AG04450 (cell line): ENCODE measurements around the gene GRK3. TPM values are rescaled to one million over a fixed set of nuclear protein-coding genes. Genes with fewer than 3 reads are reported as not detected.
"Not testable (repeated sequence)": the region's sequence is repeated elsewhere in the genome, so short reads cannot be mapped to it uniquely, and the experiment has no call there.

Experiments used
- CTCF ChIA-PET: fragments of 300-600, 350-600 bp; formaldehyde crosslinking; extraction: SDS; loops from one replicate; lab custom pipeline; 2022; ENCODE audit warnings: antibody characterized with exemption, inconsistent platforms; lab: Charles Lee
- POLR2A ChIA-PET: fragments of 350-600 bp; formaldehyde crosslinking; extraction: SDS; loops from one replicate; lab custom pipeline; 2021; ENCODE audit warnings: antibody characterized with exemption, inconsistent platforms; lab: Yijun Ruan, JAX
- DNase-seq: peaks from one replicate; pipeline ENCODE4 v3.0.0-alpha.2; 2011; ENCODE audit warnings: low read depth, low spot score
- H3K27ac ChIP-seq: one replicate; pipeline ENCODE4 v1.5.1; 2012; ENCODE audit warnings: low read depth, low read length, control low read depth
- H3K27me3 ChIP-seq: one replicate; pipeline ENCODE4 v1.6.0; 2012; ENCODE audit warnings: low read length; ENCODE audit not compliant: control insufficient read depth, insufficient read depth
- H3K4me3 ChIP-seq: 2 replicates; pipeline ENCODE4 v1.5.1; 2011; ENCODE audit warnings: mild to moderate bottlenecking, low read depth, low read length, control low read depth
- H3K9me3 ChIP-seq: 2 replicates; pipeline ENCODE4 v1.5.1; 2012; ENCODE audit warnings: low read length; ENCODE audit not compliant: control insufficient read depth, insufficient read depth
- polyA plus RNA-seq: library from polyadenylated mRNA; depleted of rRNA; stranded (reverse); fragments of >200 nt; gene quantifications from 2 replicates; pipeline ENCODE4 v1.2.3, GENCODE V29; 2011
- TF ChIP-seq, protein P1 (sequence below): IDR thresholded peaks from 2 replicates; pipeline ENCODE4 v1.5.1; 2011; ENCODE audit warnings: low read depth, low read length, control low read depth, inconsistent platforms

GRK3 gene
- polyA plus RNA-seq, 1 experiment, result 0.72 TPM

DNA sequence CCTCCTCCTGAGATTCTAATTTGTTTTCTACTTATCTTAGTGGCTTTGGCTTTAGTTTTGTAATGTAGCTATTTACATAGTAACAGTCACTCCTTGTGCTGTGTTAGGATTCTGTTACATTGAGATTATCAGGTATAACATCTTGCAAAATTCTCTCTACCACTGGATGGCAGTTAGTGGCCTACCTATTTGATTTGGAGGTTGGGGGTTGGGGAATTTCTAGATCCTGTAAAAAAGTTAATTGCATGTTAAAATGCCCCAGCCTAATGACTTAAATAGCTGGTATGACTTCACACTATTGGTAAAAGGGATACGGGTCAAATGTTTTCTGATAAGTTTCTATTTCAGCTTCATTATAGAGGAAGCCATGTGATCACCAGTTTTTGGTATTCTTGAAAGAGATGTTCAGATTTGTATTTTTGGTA lies 2.8 kb downstream of the GRK3 start:
- Histone ChIP-seq H3K27ac (no peak overlapping the region), H3K9me3 (no peaks in the 10 kb centered on the region), H3K4me3 (no peak overlapping the region), H3K27me3 (peaks cover 19% of the 10 kb centered on the region)
- CTCF ChIA-PET, result no interaction called here
- DNase-seq, result no peak
- POLR2A ChIA-PET, result no interaction called here
- TF ChIP-seq, protein P1, sequence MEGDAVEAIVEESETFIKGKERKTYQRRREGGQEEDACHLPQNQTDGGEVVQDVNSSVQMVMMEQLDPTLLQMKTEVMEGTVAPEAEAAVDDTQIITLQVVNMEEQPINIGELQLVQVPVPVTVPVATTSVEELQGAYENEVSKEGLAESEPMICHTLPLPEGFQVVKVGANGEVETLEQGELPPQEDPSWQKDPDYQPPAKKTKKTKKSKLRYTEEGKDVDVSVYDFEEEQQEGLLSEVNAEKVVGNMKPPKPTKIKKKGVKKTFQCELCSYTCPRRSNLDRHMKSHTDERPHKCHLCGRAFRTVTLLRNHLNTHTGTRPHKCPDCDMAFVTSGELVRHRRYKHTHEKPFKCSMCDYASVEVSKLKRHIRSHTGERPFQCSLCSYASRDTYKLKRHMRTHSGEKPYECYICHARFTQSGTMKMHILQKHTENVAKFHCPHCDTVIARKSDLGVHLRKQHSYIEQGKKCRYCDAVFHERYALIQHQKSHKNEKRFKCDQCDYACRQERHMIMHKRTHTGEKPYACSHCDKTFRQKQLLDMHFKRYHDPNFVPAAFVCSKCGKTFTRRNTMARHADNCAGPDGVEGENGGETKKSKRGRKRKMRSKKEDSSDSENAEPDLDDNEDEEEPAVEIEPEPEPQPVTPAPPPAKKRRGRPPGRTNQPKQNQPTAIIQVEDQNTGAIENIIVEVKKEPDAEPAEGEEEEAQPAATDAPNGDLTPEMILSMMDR, result no peak

DNA sequence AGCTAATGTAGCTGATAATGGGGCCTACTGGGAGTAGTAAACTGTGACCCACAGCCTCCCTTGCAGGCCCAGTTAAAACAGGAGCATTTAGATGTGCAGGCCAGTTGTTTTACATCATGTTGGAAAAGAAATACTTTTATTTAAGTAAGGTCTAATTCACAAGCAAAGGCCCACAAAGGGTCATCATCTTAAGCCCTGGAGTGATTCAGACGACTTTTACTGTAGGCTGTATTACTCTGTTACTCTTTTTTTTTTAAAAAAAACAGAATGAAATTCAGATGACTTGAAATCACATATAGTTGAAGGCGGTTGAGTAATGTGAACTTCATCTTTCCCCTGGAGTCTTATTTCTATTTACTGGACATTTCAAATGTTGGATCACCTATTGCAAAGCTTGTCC lies 3.6 kb downstream of the GRK3 start:
- H3K9me3 ChIP-seq, CTCF ChIA-PET, DNase-seq, H3K4me3 ChIP-seq, H3K27ac ChIP-seq, POLR2A ChIA-PET: not testable (repeated sequence)
- H3K27me3 ChIP-seq, result peaks cover 19% of the 10 kb centered on the region

DNA sequence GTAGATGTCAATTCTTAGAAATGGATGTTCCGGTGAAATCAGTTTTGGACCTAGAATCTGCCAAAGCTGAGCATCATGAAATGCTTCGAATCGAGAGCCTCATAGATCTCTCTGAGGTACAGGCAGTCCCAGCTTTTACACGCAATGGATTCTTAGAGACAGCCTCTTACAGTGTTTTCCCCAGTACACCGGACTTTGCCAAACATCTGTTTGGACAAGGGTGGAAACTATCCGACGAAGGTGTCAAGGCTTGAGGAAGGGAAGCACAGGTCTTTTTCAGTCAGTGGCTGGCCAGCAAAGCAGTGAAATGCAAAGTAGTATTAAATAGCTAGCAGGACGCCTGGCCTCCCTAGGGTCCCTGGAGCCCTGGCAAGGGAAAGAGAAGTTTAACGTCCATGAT lies 4.9 kb downstream of the GRK3 start:
- H3K9me3 ChIP-seq, result no peaks in the 10 kb centered on the region
- peaks cover 12% of the 10 kb centered on the region for H3K27me3 ChIP-seq
- ChIA-PET CTCF (no interaction called here), POLR2A (no interaction called here)
- H3K4me3 ChIP-seq, result no peak overlapping the region
- TF ChIP-seq, protein P1, result no peak
- no peak overlapping the region for H3K27ac ChIP-seq
- no peak for DNase-seq

DNA sequence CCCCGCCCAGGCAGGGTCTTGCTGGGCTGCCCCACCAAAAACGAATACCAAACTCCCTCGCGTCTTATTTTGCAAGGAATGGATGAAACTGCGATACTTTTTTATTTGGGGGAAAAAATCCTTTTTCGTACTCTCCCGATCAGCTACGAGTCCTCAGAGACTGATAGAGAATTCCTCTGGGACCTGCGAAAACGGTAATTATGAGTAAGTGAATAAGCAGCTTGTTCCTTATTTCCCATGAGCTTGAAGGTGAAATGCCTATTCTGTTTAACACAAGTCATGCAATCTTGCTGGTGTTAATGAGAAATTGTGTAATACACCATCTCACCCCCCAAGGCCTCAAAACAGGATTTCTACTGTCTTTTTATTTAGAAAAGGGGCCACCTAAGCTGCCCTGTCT lies 5.5 kb downstream of the GRK3 start:
- Histone ChIP-seq H3K9me3 (no peaks in the 10 kb centered on the region), H3K4me3 (no peak overlapping the region), H3K27ac (no peak overlapping the region), H3K27me3 (peaks cover 11% of the 10 kb centered on the region)
- POLR2A ChIA-PET, result no interaction called here
- DNase-seq, result no peak
- CTCF ChIA-PET, result no interaction called here
- TF ChIP-seq, protein P1, result no peak

DNA sequence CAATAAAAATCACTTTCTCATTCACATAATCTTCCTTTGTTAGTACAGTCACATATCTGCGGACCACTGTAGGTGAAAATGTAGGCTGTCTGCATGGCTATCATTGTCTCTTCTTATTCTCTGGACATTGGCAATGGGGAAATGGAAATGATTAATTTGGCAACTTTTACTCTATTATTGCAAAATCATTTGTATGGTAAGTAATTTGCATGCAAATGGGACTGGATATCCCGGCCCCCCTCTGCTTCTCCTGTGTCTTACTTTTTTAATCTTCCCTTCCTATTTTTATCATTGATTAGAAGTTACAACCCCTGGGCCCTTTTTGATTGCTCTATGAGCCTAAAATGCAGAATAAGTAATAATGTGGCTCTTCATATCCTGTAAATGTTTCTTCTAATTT lies 6.0 kb downstream of the GRK3 start:
- Histone ChIP-seq H3K27ac (no peak overlapping the region), H3K9me3 (no peaks in the 10 kb centered on the region), H3K4me3 (no peak overlapping the region), H3K27me3 (peaks cover 6% of the 10 kb centered on the region)
- DNase-seq, result no peak
- TF ChIP-seq, protein P1, result no peak
- ChIA-PET CTCF (no interaction called here), POLR2A (no interaction called here)

DNA sequence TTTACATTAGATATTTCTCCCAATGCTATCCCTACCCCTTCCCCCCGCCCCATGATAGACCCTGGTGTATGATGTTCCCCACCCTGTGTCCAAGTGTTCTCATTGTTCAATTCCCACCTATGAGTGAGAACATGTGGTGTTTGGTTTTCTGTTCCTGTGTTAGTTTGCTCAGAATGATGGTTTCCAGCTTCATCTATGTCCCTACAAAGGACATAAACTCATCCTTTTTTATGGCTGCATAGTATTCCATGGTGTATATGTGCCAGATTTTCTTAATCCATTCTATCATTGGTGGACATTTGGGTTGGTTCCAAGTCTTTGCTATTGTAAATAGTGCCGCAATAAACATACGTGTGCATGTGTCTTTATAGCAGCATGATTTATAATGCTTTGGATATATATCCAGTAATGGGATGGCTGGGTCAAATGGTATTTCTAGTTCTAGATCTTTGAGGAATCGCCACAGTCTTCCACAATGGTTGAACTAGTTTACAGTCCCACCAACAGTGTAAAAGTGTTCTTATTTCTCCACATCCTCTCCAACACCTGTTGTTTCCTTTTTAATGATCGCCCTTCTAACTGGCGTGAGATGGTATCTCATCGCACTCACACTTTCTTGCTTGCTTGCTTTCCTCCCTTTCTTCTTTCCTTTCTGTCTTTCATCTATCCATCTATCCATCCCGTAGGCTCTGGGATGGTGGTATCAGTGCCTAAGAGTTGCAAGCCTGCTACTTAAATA lies 7.7 kb downstream of the GRK3 start:
- H3K27me3 ChIP-seq, H3K4me3 ChIP-seq, H3K9me3 ChIP-seq, H3K27ac ChIP-seq, DNase-seq, CTCF ChIA-PET, POLR2A ChIA-PET: not testable (repeated sequence)
